HPDE6-E6E7 (cell line): ENCODE results near the gene SLC2A4.
A peak's percentile ranks its signal among the peaks of the same experiment; 100 is the strongest.
"Not testable (repeated sequence)": the region's sequence is repeated elsewhere in the genome, so short reads cannot be mapped to it uniquely, and the experiment has no call there.

Source experiments
- DNase-seq: peaks from one replicate; pipeline ENCODE4 v3.0.0; 2011; ENCODE audit warnings: missing footprints; ENCODE audit errors: extremely low spot score

Gene SLC2A4

DNA sequence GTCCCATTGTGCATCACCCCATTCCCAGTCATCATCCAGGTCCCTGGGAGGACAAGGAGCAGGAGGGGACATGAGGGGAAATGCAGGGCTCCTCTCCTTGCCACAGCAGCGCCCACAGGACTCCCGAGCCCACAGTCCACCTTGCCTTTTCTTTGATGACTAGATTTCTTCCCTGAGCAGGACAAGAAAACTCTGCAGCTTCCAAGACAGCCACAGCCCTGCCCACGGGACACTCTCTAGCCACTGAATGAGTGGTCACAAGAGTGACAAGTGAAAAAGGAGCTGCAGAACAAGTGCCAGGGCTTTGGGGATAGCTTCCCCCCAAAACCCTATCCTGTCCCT is 42.9 kb downstream of the SLC2A4 start:
- no peak for DNase-seq

DNA sequence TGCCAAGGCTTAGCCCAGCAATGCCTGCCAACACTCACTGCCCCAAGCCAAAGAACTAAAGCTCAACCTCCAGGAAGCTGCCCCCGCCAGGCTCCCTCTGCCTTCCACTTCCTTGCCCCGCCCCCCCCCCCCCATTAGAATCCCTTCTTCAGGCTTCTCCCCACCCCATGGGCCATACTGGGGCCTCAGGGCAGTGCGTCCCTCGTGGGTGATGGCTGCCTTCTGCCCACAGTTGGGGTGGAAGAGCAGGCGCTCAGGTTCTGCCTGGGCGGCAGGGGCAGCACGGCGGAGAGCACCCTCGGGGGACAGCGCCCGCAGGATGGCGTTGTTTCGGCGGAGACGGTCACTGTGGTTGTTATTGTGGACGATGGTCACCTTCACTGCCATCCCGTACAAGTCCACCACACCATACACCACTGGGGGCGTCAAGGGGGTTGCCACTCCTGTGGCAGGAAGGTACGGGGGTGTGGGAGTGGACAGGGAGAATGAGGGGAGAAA is 43.6 kb downstream of the SLC2A4 start:
- DNase-seq: no peak

DNA sequence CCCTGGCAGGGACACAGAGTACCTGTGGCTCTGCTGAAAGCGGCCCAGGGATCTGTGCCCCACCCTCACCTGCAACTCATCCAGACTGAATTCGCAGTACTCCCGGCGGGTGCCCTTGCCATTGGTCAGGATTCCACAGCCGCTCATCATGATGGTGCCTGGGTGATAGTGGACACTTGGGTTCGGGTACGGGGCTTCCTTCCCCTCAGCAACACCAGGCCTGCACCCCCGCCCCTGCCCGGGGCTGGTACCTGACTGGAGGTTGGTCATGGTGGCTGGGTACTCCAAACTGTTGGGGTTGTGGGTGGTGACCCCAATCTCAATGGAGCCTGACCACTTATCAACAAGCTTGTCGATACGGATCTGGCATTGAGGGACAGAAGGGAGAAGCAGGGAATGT is 44.7 kb downstream of the SLC2A4 start:
- no peak for DNase-seq

DNA sequence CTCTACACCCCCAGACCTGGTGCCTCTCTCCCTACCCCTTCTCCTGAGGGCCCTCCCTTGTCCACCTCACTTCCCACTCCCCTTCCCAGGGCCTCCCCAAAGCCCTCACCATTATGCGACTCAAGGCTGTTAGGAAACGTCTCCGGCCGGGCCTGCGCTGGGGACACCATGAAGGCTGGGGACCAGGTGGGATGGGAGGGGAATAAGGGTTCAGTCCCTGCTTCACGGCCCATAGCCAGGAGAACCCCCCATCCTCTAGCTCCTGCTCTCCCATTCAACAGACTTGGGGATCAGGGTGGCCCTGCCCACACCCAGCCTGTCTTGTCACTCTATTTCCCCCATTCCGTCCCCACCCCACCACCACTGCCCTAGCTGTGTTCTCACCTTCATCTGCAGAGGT is 45.5 kb downstream of the SLC2A4 start:
- DNase-seq: no peak

DNA sequence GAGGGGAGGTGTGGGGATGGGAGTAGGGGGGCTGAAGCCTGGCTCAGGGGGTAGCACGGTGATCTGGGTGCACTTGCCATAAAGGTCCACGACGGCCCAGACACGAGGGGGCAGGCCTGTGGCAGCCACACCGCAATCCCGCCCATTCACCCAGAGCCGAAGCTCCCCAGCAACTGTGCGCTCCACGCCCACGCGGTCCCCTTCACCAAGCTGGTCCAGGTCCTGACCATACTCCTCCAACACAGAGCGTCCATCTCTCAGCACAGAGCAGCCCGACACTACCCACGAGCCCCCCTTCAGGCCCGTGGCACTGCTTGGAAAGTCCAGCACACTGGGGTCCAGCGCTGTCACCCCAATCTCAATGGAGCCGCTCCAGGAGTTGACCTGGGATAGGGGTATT is 46.0 kb downstream of the SLC2A4 start:
- DNase-seq: no peak

DNA sequence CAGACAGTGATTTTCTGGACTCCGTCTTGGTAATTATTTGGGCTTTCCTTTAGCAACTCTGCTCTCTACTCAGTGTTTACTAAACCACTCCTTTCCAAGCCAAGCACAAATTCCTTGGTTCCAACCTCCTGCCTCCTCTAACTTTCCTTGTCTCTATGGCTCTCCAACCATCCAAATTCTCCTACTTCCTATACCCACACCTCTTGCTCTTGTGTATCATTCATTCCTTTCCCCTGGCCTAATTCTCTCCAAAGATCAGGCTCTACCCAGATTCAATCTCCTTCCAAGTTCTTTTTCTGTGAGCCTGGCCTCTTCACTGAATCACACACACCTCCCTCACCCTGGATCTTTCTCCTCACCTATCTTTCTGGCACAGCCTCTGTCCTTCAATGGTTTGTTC is 46.5 kb downstream of the SLC2A4 start:
- no peak for DNase-seq

DNA sequence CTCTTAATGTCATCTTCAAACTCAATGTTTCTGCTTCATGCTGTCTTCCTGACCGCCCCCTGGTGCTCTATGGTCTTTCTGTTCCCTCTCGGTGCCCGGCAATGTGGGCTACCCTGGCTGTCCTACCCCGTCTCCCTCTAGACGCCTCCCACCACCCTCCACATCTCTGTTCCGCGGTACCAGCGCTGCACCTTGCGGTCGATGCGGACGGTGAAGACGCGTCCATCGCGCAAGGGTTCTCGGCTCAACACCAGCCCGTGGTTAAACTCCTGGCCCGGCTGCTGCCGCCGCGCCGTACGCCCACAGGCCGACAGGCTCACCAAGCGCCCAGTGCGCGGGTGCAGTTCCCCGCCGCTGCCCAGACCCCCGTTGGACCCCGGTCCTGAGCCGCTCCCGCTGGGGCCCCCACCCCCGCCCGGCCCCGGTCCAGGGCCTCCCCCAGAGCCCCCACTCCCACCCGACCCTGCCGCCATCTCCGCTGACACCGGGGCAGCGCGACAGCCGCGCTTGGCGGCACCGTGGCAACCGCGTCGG is 47.4 kb downstream of the SLC2A4 start, which contains the start of gene NEURL4:
Gene NEURL4, minus strand, starts transcription at position 496 of the 534 bp plus-strand sequence. Its CDS starts 23 bp downstream, at position 473.
- DNase-seq: no peak

DNA sequence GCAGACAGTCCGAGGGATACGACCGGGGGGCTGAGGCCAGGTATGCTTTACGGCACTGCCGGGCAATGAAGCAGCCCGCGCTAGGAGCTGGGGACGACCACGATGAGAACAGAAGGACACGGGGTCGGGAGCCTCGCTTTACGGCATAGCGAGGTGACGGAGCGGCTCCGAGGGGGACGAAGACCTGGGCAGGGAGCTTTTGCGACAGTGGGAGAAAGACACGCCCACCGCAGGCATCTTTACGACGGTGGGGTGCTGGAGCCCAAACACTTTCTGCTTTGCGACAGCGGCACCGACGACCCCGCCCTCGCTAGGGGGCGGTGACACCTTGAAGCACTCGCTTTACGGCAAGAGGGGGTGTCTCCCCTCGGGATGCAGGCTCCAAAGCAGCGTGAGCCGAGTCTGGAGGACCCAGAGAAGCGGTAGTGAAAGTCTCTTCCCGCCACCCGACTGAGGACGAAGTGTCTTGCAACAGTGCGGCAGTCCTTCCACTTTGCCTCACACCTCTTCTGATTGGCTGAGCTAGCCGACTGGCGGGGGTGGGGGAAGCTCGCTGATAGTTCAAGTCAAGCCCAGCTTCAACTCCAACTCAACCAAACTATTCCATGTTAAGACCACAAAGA is 48.0 kb downstream of the SLC2A4 start:
- peak; percentile 98 for DNase-seq

DNA sequence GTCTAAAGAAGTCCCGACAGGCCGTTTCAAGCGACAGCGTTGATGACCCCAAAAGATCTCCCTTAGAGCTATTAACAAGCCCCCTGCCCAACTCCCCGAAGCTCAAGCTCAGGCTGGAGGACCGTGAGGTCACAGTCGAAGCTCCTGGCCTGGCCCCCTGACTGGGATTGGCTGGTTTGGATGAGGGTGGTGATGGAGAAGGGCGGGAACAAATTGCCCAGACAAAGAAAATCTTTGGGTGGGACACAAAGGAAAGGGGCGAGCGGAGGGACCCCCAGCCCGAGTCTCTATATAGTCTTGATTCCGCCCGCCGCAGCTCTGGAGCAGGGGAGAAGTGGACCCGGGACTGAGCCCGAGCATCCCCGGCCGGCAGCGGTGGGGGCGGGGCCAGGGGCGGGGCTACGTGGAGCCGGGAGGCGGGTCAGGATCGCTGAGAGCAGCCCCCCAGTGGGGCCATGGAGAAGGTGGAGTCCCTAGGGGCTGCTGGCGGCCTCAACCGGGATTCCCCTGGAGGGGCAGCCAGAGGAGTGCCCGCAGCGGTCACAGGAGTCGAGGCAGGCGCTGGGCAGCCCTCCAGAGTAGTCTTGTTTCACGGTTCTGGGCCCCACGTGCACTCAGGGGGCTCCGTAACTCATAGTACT is 48.6 kb downstream of the SLC2A4 start:
- peak; percentile 96 for DNase-seq

DNA sequence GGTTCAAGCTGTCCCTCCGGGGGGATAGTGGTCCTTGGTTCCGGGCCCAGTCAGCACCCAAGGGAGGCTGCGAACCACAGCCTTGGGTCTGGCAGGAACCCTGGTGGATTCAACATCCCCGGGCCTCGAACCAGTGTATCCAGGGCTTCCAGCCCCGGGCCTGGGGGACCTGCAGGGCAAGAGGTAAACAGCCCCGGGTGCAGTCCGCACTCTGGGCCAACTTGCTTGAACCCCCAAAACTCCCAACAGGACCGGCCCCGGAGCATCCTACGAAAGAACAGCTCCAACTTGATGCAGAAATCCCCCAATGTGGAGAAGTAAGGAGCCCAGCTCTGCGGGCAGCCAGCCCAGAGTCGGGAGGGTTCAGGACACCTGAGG is 49.1 kb downstream of the SLC2A4 start:
- no peak for DNase-seq

DNA sequence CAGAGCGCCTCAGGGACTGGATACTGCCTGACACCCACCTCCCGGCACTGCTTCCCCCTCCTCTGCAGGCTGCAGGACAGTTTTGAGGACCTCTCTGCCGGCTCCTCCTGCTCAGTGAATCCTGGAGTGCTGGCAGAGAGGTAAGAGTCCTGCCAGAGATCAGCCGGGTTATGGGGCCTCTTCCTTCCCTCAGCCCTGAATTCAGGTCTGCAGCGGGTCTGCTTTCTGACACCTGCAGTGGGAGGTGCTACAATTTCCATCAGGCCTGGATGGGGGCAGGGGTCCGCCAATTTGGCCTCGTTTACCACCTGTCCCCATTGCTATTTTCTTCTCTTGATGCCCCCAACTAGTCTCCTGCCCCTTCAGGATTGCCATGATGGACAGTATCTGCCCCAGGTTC is 50.6 kb downstream of the SLC2A4 start:
- no peak for DNase-seq

DNA sequence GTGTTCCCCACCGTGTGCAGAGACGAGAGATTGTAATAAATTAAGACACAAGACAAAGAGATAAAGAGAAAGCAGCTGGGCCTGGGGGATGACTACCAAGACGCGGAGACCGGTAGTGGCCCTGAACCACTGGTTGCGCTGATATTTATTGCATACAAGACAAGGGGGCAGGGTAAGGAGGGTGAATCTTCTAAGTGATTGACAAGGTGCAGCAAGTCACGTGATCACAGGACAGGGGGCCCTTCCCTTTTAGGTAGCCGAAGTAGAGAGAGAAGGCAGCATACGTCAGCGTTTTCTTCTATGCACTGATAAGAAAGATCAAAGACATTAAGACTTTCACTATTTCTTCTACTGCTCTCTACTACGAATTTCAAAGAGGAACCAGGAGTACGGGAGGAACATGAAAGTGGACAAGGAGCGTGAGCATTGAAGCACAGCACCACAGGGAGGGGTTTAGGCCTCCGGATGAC is 51.1 kb downstream of the SLC2A4 start:
- DNase-seq: not testable (repeated sequence)

DNA sequence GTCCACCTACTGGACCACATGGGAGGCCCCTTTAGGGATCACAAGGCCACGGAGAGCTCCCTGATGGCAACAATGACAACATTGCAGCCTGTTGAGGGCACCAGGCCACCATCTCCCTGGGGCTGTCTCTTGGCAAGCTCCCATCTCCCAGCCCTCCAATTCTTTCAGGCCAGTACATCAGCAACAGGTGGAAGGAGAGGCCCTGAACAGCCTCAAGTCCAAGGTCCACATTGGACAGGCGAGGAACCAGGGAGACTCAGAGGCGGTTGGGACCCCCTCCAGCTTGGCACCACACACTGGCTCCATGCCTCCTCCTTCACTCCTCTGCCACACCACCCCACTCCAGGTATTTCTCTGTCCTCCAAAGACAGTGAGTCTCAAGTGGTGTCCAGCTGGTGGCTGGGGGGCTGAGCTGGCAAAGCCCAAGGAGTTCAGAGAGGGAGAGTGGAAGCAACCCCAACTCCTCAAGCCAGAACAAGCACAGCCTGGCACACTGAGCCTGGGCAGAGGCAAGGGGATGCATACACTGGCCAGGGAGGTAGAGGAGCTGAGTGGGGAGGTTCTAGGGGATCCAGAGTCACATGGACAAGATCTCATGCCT is 53.5 kb downstream of the SLC2A4 start:
- DNase-seq: no peak

DNA sequence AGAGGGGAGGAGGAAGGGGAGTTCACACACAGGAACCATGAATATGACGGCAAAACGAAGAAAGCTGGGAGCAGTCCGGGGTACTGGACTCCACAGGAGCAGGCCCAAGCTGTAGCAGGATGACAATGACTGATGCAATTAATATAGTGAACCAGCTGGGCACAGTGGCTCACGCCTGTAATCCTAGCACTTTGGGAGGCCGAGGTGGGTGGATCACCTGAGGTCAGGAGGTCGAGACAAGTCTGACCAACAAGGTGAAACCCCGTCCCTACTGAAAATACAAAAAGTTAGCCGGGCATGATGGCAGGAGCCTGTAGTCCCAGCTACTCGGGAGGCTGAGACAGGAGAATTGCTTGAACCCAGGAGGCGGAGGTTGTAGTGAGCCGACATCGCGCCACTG is 54.2 kb downstream of the SLC2A4 start:
- DNase-seq: not testable (repeated sequence)

DNA sequence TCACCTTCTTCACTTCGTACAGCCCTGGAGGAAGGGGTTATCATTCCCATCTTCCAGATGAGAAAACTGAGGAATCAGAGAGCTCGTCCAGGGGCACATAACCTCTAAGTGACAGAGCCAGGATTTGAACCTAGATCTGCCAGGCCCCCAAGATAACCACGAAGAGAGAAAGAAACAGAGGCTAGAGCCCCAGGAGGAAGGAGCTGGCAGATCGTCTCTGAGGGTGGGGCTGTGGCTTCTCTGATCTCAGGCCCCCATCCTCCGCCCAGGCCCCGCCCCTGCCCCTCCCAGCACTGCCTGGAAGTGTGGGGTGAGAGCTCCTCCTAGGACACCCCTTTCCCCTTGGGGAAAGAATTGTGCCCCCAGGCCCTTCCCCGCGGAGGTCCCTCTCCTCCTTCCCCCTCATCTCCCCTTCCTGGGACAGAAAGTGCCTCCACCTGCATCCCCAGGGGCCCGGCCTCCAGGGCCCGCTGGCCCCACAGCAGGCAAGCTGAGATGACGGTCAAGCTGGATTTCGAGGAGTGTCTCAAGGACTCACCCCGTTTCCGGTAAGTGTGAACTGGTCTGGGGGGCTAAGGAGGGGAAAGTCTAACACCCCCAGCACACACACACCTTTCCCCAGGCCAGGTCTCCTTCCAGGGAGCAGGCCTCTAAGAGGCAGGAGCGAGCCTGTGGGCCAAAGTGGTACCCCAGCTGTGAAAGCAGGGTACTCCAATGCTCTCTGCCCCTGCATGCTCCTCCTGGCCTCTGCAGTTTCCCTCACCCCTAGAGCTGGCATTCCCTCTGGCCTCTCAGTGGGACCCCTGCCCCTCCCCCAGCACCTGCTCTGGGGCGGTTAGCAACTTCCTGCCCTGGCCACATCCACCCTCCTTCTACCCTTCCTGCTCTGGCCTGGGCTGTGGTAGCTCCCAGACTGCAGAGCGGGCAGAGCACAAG is 55.0 kb downstream of the SLC2A4 start, which contains the start of gene ACAP1:
Gene ACAP1, plus strand, starts transcription at position 290 of the 936 bp plus-strand sequence. Its CDS starts 206 bp downstream, at position 496.
- no peak for DNase-seq

DNA sequence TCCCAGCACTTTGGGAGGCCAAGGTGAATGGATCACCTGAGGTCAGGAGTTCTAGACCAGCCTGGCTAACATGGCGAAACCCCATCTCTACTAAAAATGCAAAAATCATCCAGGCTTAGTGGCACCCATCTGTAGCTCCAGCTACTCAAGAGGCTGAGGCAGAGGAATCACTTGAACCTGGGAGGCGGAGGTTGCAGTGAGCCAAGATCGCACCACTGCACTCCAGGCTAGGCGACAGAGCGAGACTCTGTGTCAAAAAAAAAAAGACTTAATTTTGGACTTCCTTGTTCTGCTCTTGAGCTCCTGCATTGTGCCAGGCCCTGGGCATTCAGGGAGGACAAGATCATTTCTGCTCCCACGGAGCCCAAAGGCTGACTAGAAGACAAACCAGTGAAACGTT is 56.1 kb downstream of the SLC2A4 start:
- not testable (repeated sequence) for DNase-seq
